NK-92 treated with Interleukin-12 subunit alpha and Interleukin-12 subunit beta, amount 100 ng/mL, for 24 hours (cell line): Measurements from ENCODE around the gene CYP27B1.

Experiments
- DNase-seq: peaks from one replicate; lab custom pipeline; 2025; lab: John Stamatoyannopoulos, UW

CYP27B1 gene

DNA sequence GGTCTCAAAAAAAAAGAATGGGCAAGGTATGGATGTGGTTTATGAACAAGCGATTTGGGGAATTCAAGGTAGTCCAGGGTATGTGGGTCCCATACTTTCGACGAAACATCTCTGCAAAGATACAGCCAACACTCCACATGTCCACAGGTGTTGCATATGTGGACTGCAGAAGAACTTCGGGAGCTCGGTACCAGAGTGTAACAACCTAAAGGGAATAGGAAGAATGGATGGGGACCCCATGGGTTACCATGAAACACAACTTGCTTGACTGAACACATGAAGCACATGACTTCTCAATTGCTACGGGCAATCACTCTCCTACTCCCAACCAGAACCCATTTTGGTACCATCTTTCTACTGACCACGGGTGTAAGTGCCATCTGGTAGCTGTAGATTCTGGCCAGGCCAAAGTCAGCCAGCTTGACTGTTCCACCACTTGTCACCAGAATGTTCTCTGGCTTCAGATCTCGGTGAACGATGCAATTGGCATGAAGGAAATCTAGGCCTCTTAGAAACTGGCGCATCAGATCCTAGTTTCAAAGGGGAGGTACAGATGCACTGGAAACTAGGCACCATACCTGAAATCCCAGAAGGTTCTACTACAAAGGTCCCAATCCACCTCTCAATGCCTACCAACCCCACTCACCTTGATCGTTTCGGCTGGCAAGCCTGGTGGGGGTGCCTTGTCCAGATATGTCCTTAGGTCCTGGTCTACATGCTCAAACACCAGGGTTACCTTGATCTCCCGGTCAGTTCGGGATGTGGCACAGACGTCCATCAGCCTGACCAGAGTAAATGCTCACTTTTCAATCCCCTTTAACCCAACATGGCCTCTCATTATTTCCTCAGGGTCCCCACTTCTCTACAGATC is 16.1 kb downstream of the CYP27B1 start:
- DNase-seq, result no peak

DNA sequence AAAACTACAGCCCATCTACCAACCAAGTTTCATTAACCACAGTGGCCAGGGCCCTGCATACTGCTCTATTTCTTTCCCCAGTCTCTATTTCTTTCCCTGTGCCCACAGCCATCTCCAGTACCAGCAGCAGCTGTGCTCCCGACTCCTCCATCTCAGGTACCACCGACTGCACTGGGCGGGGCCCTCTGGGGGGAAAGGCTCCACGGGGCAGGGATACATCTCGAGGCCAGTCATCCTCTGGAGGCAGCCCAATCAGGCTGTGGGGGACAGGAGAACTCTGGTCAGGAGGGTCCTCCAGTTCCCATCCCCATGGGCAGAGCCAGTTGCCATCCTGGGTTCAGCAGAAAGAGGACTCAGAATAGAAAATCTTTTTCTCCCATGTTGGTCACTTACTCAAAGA is 17.8 kb downstream of the CYP27B1 start:
- no peak for DNase-seq

- no peak for DNase-seq
Observed at GRCh38 chr12:57746025-57746424, 20.9 kb downstream of the CYP27B1 start.

DNA sequence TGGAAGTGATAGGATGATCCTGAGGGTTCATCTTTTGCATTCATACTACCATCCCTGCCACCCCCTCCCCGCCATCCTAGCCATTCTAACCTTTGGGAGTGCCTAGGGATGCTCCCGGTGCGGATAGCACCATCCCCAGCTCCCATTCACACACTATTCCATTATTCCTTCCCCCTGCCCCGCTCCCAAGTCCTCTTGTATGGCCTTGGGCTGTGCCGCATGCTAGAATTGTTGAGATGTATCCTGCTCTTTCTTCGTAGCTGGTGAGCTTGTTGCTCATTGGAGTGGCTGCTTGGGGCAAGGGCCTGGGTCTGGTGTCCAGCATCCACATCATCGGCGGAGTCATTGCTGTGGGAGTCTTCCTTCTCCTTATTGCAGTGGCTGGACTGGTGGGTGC is 21.4 kb downstream of the CYP27B1 start:
- DNase-seq, result no peak

DNA sequence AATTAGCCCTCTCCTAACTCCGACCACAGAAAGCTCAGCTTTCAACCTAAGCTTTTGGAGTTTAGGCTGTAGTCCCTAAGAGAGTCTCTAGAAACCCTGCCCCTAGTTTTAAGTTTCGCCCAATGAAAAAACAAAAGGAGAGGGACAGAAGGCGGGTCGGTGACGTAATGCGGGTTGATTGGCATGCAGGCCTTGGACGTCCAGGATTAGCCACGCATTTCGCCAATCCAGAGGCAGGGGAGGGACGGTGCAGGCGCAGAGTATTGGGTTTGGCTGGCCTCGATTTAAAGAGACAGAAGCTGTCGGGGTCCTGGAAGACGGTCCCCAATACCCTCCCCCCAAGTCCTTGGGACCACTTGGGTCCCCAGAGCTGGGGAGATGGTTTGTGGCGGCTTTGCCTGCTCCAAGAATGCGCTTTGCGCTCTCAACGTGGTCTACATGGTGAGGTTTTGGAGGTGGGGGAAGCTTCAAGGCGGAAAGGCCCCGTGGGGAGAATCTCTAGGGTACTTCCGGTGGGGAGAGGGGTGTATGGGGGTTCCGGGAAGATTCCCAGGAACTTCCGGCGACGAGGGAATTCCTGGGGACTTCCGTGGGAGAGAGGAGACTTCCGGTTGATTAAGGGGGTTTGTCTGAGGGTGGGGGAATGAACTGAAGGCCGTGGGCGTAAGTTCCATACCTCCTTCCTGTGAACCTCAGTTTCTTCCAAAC is 21.9 kb downstream of the CYP27B1 start, which contains the start of gene TSPAN31:
Gene TSPAN31 (plus strand): TSS at position 263 of the 708 bp plus-strand sequence. CDS start 116 bp downstream, at position 379.
- DNase-seq, result peak; percentile 85

DNA sequence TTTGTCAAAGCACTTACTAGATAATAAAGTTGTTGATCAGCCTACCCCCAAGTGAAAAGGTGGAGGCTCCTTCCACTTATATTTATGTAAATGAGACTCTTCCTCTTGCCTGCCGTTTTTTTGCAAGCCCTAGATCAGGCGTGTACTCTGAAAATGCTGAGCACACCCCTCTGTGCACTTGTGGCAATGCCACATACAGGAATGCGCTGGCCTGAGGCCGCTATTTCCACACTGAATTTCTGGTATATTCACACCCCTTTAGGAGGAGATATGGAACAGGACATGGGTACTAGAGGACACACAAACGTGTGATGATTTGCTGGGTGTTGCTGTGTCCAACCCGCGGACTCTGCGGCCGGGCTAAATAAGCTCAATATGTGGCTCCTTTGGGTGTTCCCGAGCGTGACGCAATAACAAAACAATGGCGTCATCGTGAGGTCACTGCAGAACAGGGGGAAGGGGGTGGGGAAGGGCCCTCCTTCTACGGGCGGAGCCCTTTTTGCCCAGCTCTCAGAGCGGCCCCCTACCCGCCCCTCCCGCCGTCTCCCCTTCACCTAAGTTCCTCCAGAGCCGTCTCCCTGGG is 22.6 kb downstream of the CYP27B1 start:
- DNase-seq, result peak; percentile 52

DNA sequence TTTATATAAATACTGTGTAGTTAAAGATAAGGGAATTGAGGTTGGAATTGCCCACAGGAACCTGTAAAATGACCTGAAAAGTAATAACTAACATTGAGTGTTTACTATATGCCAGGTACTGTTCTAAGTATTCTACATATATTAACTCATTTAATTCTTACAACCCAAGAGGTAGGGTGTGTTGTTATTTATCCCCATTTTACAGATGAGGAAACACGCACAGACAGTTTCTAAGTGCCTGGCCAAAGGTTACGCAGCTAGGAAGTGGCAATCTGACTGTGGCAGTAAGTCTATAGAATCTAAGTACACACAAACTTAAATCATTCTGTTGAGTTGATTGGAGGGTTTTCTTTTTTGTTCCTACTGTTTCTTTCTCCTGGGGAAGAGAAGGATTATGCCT is 23.1 kb downstream of the CYP27B1 start:
- DNase-seq, result no peak

GRCh38 chr12:57741844-57742738 is 24.8 kb downstream of the CYP27B1 start:
- peak; percentile 65 for DNase-seq

DNA sequence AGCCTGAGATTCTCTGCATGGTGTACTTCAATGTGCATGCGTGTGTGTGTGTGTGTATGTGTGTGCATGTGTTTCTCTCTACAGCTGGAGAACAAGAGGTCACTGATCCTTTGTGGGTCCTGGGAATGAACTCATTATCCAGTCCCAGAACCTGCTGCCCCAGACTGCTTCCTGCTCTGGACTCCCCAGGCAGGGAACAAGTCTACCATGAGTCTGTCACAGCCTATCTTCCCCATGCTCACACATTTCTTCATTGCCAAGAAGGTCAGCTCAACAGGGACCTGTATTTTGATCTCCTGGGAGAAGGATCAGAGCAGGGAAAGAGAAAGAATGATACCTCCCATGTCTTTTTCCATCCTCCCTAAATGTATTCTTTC is 25.5 kb downstream of the CYP27B1 start:
- no peak for DNase-seq

- DNase-seq, result peak; percentile 54
Observed at GRCh38 chr12:57740656-57741412, 26.0 kb downstream of the CYP27B1 start.

DNA sequence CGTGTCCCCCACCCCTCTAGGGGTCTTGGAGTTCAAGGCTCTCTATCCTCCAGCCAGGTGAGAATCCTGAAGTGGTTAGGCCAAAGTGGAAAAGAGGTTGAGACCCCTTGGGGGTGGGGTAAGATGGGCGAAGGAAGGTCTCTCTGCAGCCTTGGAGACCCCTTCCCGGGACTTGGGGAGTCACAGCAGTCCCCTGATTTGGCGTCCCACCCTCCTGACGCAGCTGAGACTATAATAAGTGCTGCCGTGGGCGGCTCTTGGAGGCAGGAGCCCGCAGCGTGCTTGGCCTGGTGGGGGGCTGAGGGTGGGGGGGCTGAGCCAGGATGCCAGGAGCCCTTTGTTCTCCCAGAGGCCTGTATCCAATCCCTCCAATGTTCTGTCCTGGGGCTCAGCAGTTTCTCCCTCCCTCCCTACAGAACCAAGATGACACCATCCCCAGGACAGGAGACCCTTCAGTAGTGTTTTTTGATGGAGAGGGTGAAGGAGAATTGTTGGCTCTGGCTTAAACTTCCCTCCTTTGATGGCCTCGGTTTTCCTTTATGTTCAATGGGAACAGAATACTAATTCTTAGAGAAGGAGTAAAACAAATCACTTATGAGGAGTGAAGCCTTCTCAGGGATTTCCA is 26.9 kb downstream of the CYP27B1 start:
- DNase-seq, result no peak

- no peak for DNase-seq
Observed at GRCh38 chr12:57739387-57739786, 27.5 kb downstream of the CYP27B1 start.

- no peak for DNase-seq
Observed at GRCh38 chr12:57738661-57739237, 28.1 kb downstream of the CYP27B1 start, which contains the start of gene AGAP2. AGAP2 (minus strand) TSS chr12:57738742; CDS start chr12:57738246, 496 bp downstream.

DNA sequence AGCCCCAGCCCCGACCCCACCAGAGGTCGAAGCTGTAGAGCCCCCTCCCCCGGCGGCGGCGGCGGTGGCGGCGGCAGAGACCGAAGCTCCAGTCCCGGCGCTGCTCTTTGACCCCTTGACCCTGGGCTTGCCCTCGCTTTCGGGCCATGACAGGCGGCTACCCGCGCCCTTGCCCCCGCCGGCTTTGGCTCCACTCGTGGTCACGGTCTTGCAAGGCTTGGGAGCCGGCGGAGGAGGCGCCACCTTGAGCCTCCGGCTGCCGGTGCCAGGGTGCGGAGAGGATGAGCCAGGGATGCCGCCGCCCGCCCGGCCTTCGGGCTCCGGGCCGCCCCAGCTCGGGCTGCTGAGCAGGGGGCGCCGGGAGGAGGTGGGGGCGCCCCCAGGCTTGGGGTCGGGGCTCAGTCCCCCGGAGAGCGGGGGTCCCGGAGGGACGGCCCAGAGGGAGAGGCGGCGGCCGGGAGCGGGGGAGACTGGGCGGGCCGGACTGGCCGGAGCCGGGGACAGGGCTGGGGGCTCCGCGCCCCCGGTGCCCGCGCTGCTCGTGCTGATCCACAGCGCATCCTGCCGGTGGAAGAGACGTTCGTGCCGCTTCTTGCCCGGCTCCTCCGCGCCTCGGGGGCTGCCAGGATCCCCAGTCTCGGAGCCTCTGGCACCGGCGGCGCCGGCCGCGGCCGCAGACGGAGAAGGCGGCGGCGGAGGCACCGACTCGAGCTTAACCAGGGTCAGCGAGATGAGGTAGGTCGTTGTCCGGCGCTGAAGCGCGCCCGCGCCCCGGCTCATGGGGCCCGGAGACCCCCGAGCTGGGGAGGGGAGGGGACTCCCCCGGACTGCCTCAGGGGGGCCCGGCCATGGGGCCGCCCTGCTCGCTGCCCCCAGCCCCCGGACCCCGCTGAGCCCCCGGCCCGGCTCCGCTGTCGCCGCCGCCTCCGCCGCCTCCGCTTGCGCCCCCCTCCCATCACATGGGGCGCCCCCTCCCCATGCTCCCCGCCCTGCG is 29.1 kb downstream of the CYP27B1 start:
- DNase-seq, result no peak

GRCh38 chr12:57736741-57737466 is 30.0 kb downstream of the CYP27B1 start:
- DNase-seq, result no peak

DNA sequence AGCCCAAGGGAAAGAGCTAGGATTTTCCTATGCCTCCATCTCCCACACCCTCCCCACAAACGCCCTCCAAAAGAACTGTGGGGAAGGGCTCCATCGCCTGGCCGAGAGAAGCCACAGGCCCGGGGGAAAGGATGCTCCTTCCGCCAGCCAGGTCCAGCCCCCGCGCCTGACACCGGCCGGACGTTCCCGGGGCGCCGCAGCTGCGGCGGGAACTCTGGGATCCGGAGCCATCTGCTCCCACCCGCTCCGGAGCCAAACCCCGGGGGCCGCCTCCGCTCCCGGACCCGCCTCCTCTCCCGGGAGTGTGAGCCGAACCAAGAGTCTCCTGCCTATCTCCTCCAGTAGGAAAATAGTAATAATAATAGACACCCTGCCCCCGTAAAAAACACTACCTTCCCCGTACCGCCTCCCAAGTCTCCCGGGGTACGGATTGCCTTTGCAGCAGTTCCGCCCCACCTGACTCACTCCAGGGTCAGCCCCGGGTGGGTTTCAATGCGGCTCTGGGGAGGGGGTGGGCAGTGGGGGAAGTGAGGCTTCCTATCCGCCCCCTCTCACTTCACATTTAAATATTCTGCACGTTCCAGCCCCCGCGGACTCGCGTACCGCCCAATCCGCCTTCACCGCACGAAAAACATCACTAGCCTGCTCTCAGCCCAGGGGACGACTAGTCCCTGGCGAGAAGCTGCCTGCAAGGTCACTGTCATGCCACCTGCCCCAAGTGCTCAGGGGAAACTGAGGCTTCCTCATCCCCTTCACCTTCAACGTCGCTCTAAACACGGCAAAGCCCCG is 30.7 kb downstream of the CYP27B1 start:
- DNase-seq, result no peak

DNA sequence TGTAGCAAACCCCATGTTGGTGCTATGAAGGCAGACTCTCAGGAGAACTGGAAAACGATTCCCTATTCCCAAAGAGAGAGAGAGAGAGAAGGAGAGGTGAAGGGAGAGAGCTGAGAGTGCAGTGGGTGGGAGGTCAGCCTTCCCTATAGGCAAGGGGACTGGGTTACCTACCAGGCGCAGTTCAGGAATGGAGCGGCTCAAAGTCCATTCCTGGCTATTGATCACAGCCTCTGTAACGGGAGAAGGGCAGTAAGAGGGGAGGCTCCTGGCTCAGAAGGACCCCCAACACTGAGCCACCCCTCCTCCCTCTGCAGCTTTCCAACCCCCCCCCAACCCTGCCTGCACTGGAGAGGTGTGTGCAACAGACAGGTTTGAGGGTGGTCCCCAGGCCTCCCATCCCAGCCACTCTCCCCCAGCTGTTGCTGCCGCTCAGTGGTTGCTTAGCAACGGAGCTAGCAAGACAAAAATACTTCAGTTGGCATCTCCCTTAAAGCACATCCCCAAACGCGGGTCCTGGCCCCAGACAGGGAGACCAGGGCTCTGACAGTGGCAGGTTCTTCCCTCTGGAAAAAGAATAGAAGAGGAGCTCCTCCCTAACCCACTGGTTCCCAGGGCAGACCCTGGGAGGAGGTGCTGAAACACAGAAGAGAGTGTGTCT is 31.6 kb downstream of the CYP27B1 start:
- DNase-seq, result no peak
